HUDEP-2 (cell line): ENCODE data around the gene ALS2CL.
A peak's percentile ranks its signal among the peaks of the same experiment; 100 is the strongest.

Experiments
- DNase-seq, 76 experiments: peaks; one replicate each; lab custom pipeline; 2025; ENCODE audit not compliant: unreplicated experiment in 76 of 76; lab: John Stamatoyannopoulos, UW

Gene ALS2CL

GRCh38 chr3:46643701-46644100 is 49.8 kb downstream of the ALS2CL start:
- DNase-seq, result no peak

DNA sequence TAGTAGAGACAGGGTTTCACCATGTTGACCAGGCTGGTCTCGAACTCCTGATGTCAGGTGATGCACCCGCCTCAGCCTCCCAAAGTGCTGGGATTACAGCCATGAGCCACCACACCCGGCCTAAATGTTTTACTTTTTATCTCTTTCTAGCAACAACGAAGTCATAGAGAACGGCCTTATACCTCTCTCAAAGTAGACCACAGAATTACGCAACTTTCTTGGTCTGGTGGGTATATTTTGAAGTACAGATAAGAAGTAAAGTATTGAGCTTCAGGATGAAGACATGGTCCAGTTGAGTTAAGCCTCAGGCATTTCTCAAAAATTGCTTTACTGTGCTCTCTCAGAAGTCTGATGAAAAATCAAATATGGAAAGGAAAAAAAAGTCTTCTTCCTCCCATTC is 50.5 kb downstream of the ALS2CL start:
- DNase-seq, result no peak

DNA sequence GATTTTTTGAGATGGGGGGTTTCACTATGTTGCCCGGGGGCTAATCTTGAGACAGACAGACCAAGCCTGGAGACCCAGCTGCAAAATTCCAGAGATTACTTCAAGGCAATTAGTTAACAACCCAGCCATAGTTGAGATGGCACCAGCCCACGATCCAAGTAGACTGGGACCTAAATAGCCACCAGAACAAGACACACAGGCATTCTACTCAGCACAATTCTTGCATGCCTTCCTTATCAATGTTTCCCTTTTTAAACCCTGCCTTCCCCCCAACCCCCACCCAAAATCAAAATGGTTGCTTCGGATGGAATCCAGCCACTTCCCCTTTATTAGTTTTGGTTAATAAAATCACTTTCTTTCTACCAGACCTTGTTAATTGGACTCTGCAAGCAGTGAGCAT is 52.6 kb downstream of the ALS2CL start:
- DNase-seq, result no peak

DNA sequence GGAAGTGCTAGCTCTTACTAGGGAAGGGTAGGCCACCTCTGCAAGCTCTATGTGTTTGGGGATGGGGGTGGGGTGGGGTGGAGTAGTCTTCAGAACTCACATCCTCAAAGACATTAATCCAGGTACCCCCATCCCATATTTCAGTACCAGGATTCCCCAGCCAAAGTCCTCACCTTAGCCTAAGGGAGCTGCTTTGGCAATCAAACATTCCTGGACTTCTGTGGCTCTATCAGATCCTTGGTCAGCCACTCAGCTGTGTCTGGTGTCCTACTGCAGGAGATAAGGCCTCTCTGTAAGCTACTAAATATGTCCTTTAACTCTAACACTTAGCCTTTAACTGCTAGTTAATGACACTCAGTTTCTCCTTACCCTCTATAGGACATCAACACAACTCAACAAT is 54.3 kb downstream of the ALS2CL start:
- no peak for DNase-seq

DNA sequence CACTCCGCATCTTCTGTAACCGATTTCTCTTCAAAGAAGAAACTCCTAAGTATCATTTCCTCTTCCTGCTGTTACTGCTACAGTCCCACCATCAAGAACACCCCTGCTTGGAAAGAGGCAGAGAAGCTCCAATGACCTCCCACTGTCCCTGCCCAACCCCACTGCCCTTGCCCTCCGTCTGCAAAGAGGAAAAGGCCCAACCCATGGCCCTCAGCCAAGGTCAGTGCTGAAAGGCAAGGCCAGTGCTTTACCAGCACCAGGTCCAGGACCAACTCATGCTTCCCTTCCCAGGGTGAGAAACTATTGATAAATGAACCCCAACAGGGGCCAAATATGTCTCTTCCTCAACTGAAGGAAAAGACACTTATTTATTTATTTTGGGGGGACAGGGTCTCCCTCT is 58.6 kb downstream of the ALS2CL start:
- DNase-seq, result no peak

- DNase-seq, result no peak
Observed at GRCh38 chr3:46632792-46633191, 60.7 kb downstream of the ALS2CL start.

DNA sequence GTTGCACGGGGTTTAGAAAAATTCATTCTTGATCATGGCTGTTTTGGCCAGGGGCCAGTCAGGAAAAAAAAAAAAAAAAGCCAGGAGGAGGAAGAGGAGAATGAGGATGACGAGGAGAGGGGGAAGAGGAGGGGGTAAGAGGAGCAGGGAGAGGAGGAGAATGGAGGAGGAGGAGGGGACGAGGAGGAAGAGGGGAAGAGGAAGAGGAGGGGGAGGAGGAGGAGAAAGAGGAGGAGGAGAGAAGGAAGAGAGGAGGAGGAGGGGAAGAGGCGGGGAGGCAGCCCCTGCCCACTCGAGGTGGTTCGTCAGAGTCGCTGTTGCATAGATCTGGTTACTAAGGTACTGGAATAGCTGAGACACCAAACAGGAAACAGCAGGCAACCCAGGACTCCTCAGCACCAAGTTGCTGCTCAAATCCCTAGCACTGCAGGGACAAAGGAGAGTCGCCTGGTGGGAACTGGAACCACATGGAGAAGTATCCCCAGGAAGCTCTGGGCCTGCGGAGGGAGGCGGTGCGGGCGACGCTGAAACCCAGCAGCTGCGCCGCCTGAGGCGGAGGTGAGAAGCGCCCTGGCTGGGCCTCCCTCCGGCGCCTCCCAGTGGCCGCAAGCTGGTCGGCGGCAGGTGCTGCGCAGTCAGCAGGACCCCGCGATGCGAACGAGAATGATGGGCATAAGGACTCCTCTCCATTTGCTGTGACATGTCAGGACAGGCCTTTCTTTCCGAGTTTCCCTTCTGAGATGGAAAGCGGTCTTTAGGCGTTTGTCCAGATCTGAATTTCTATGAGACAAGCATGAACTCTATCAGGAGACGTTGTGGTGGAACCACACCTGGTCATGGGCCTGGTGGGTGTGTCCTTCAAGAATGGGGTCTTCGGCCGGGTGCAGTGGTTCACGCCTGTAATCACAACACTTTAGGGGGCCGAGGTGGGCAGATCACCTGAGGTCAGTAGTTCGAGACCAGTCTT is 63.6 kb downstream of the ALS2CL start:
- peak in 68 of 76 experiments; percentile 4 to 80 (median 57) for DNase-seq

GRCh38 chr3:46628901-46629369 is 64.5 kb downstream of the ALS2CL start:
- no peak for DNase-seq

- DNase-seq, result no peak
Observed at GRCh38 chr3:46627078-46627477, 66.4 kb downstream of the ALS2CL start.

GRCh38 chr3:46626039-46626438 is 67.4 kb downstream of the ALS2CL start:
- no peak for DNase-seq

DNA sequence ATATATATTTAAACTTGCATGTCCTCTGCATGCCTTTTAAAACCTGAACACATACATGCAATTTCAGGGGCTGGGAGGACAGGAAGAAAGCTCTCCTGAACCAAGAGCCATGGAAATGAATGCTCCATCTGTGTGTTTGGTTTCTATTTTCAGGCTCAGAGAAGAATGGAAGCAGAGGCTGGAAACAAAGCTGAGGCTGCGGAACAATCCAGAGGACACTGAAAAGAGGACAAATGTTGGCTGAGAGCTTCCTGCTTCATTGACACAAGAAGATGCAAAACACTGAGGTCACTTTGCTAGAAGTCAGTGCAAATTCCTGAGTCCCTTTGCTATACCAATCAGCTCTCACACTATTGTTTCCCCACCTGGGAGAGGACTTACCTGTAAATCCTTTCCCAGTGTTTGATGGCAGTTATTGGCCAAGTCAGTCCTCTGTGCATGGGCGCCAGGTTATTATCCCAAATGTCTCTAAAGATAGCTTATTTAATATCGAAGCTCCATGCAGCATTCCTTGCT is 68.4 kb downstream of the ALS2CL start:
- no peak for DNase-seq

GRCh38 chr3:46624533-46624932 is 68.9 kb downstream of the ALS2CL start:
- DNase-seq, result no peak

DNA sequence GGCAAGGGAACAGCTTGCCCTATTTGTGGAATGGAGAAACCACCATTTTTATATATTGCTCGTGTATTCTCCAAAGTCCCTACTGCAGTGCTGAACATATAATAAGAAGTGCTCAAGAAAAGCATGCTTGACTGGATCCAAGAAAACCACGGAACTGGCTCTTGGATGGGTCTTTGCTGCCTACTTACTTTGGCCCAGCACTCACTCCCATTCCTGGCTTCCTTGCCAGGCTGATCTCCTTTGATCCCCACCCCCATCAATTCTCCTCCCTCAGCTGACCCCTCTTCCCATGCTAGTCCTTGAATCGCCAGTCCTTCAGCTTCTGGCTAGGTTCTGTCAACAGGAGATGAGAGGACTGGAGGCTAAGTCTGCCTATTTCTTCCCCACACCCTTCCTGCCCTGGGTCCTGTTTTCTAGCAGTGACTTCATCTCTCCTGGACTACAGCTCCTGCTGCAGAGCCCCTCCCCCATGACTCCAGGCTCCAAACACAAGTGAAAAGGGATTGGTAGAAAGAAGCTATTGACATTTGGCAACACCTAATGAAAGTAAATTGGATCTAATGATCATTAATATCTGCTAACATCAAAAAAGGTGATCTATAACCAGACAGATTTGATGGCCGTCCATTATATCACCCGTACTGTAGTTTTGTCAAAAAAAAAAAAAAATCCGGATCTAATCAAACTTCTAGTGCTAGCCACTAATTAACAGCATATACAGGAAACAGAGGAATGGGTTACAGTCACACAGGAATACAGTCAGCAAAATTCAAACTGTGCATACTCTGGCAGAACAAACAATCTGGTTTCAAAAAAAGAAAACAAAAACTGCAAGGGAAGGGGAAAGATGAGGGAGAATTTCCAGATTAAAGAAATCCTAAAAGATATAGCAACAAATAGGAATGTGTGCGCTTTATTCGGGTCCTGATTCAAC is 73.4 kb downstream of the ALS2CL start:
- DNase-seq, result no peak
